ENCODE data around the gene OR2V2.

OR2V2 gene

GRCh38 chr5:181207214-181207959 is 60.0 kb downstream of the OR2V2 start:
- DNase-seq (ENCODE audit: low read depth) = peak; percentile 69

- DNase-seq (ENCODE audit: low read depth) = no peak
Measured at GRCh38 chr5:181207960-181208253, 60.5 kb downstream of the OR2V2 start.

Measured in activated T-helper 9 cell treated with anti-CD3 and anti-CD28 coated beads, Interleukin-2, amount 50 U/mL, for 16 hours (primary cell).